Stimulated activated CD4-positive, alpha-beta T cell treated with anti-CD3 and anti-CD28 coated beads, Interleukin-12 subunit alpha, Interleukin-12 subunit beta, amount 100 ng/mL, for 24 hours (primary cell): ENCODE data around the gene LIPC.

Experiments
- DNase-seq, 2 experiments: peaks; one replicate each; pipeline ENCODE4 v3.0.0-alpha.2; 2020; ENCODE audit warnings: low read depth in 2 of 2

The LIPC gene

DNA sequence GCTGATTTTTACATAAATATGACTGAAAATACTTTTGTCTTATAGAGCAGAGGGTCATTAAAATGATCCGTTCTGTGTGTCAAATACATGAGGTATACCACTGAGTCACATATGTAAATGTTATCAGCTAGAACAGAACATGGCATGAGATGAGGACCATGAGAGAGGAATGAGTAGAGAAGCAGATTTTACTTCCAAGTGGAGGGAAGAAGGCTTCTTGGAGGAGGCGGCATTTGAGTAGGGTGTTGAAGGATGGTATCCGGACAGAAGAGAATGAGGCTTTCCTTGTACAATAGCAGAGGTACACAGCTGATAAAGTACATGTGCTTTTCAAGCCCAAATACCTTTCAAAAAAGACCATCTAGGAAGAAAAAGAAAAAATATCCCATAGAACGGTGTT lies 4.8 kb downstream of the LIPC start:
- no peak for DNase-seq

DNA sequence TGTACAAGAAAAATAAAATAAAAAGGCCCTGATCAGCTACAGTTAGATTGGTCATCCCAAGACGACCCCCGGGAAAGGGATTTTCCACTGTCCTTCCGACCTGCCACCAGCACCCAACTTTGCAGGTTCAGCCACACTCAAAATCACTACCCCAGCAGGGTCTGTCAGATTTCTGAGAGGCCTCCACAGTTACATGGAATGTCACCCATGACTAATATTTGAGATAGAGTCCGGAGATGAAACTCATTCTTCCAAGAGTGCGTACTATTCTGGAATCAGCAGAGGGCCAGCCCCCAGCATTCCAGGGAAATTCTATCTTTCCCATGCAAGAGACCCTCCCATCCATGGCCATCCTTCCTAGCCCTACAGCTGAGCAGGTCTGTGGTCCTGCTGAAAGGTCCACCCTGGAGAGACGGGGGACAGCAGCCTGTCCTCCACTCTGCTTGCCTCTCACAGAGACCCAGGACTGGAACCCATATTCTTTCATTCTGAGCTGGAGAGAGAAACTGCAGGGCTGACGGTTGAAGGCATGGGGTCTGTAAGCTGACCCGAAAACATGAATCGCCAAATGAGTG lies 5.8 kb downstream of the LIPC start:
- DNase-seq, result no peak

DNA sequence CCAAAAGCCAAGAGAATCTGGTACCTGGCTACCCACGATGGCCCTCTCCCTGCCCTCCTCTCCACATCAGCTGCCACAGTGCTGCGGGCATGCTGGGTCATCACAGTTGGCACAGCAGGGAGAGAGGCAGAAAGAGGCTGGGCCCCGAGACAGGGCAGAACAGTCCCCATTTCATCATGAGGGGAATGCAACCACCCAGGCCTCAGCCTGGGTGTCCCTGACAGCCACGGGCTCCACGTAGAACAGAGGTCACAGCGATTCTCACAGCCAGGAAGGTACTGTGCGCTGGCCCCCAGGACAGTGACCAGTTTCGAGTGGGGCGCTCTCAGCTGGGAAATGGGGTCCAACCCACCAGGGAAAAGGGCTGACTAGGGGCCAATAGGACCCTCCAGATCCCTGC lies 6.3 kb downstream of the LIPC start:
- no peak for DNase-seq

DNA sequence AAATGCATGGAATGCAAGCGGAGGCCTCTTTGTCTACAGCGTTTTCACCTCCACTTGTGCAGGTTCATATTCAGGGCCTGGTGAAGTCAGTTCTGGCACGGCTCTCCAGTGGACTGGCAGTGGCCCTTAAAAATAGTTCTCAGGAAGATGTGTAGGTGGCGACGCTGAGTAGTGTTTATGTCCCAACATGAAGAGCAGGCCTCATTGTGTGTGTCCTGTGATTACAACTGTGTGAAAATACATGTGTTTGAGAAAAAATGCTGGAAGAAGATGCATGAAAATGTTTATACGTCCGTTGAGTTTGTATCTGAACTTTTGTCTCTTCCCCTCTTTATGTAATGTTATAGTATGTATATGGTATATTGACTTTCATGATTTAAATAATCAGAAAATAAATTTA lies 7.2 kb downstream of the LIPC start:
- no peak for DNase-seq

DNA sequence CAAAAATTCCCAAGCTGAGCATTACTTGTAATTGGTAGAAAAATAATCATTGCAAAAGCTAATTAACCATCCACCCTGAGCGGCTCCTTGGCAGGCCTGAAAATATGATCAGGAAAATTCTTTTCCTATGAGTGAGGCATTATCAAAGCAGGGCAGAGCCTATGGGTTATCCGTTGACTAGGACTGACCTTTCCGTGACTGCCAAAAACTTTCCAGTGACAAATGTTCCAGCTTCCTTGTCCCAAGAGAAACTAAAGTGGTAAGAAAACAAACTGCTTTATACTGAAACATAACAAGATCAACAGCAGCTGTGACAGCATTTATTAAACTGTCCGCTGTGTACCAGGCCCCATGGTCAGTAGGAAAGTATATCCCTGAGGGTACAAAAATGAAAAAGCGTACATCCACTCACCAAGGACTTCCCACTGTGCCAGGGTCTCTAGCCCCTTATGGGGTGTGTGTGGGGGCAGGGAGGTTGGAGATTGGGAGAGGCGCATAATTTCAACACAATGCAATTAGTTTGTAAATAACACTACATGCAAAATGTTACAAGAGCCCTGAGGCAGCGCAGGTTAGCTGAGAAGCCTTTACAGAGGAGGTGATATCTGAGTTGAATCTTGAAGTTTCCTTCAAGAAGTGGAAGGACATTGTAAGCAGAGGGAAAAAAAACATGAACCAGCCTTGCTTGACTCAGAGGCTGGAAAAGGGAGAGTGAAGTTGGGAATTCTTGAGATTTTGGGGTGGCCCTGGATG lies 8.5 kb downstream of the LIPC start:
- no peak for DNase-seq

DNA sequence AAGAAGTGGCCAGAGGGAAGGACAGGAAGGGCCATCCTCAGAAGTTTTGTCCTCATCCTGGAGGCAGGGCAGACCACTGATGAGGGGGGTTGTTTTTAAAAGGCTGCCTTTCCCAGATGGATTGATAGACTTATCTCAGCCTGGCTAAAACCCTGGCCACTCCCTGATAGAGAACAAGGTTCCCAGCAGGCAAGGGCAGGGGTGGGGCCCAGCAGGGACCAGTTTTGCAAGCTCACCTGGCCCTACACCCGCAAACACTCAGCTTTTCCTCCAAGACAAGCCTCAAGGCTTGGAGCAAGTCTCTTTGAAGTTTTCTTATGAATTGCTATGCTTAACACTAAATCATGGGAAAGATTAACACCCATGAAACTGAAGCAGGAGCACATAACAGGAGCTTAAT lies 9.1 kb downstream of the LIPC start:
- no peak for DNase-seq

DNA sequence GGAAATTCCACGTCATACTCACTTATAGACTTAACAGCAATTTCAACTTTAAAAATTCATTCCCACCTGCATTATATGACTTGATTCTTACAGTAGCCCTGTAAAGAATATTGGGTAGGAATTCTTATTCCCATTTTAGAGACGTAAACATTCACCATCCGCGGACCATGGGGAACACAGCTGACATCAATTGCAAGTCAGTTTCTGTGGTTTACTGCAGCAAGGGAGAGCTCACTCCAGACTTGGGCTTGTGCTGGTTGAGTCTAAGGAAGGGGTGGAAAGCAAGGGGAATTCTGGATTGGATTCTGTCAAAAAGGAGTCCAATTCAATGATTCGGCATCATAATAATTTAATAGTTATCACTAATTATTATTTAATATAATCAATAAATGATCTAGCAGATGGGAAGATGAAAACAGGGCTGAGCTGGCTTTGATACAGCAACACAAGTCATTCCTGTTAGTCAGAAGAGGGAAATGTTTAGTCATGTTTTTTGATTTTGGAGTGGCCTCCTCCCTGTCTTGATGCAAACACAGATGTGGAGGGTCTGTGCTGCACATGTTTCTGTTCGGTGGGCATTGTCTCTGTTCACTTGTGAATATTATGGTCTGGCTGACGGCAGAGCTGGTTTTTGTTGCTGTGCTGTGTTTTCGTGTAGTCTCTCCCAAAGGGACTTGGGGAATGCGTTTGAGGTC lies 9.7 kb downstream of the LIPC start:
- DNase-seq, result no peak

DNA sequence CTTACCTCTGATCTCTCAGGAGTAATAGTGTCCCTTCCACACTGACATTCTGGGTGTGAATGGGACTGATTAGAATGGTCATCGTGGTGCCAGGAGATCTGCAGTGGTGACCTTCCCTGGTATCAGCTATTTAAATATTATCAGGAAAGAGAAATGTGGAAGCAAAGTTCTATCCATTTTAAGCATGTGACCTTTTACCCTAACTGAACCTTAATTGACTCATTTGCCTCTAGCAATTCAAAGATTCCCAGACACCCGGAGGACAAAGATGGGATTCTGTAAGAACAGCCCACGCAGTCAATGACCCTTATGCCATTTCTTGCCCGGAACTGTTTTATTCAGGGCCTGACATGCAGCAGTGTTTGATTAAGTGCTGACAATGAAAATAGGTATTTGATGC lies 10.3 kb downstream of the LIPC start:
- DNase-seq, result no peak

DNA sequence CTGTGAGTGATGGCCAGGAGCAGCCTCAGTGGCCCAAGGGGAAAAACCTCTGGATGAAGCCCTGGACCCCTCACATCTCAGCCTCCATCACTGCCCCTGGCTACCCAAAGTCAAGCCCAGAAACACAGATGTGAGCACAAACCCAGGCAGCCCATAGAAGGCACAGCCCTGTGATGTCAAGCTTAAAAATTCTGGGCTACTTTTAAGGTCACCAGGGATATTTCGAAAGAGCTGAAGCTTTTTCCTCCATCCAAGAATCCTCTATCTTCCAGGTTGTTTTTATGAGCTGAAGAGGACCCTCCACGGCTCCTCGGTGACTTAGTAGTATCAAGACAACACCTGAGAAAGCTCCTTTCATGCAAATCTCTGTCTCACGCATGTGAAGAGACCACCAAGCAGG lies 11.5 kb downstream of the LIPC start:
- DNase-seq, result no peak

DNA sequence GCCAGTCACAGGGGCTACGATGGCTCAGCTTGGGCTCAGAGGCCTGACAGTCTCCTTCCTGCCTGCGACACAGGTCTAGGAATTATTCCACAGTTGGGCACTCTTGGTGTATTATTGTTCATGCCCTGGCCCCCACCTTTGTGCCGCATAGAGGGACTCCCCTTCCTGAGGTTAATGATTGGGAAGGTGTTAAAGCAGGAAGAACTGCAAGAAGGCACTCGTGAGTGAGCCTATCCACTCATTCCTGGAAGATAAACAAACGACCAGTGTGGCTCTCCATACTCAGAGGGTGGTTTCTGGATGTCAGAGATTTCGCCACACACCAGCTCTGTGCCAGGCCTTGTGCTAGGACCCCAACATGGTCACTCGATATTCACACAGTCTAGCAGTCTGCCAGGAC lies 12.3 kb downstream of the LIPC start:
- no peak for DNase-seq

DNA sequence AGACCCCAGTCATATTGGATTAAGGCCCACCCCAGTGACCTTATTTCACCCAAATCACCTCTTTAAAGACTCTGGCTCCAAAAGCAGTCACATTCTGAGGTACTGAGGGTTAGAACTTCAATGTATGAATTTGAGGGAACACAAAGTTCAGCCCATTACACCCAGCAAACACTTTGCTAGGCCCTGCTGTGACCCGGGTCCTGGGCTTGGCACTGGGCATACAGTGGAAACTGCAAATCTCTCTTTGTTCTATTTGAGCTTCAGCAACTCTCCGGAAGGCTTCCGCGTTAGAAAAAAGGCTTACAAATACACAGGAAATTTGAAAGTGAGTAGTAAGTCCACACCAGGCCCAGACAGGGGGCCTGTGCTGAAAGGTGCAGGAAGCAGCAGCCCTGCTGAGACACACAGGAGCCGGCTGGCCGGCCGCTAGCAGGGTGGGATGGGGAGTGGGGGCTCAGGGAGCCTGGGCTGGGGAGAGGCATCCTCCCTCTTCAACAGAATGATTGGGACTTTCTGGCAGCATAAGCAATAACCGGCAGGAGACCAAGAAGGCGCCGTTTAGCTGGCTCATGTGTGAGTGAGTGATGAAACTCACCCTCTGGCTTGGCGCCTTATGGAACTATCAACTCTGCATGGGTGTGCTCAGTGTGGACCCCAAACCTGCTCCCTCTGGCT lies 13.0 kb downstream of the LIPC start:
- DNase-seq, result no peak

DNA sequence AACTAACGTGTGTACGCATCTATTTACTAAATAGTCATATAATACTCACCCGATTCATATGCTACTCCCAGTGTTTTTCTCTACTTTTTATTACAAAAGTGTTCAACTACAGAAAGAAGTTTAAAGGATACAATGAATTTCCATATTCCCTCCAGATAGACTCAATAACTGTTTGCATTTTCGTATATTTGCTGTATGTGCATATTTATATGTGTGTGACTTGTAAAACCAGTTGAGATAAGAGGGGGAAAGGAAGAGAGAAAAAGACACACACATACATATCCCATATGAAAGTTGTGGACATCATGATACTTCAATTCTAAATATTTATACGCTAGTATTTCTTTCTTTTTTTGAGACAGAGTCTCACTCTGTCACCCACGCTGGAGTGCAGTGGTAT lies 14.1 kb downstream of the LIPC start:
- DNase-seq, result no peak

DNA sequence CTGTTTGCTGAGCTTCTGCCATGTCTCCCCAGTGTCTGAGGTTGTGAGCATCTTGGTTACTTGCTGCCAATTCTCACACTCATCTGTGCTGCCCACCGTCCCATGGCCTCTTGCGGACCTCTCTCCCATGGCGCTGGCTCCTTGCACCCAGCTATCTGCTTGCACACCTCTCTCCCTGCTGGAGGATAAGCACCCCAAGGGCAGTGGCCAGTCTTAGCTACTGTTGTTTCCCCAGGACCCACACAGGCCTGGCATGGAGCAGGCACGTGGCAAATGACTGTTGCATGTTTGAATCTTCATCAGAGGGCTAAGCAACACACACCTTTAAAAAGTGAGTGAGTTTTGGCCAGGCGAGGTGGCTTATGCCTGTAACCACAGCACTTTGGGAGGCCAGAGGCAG lies 14.7 kb downstream of the LIPC start:
- no peak for DNase-seq

DNA sequence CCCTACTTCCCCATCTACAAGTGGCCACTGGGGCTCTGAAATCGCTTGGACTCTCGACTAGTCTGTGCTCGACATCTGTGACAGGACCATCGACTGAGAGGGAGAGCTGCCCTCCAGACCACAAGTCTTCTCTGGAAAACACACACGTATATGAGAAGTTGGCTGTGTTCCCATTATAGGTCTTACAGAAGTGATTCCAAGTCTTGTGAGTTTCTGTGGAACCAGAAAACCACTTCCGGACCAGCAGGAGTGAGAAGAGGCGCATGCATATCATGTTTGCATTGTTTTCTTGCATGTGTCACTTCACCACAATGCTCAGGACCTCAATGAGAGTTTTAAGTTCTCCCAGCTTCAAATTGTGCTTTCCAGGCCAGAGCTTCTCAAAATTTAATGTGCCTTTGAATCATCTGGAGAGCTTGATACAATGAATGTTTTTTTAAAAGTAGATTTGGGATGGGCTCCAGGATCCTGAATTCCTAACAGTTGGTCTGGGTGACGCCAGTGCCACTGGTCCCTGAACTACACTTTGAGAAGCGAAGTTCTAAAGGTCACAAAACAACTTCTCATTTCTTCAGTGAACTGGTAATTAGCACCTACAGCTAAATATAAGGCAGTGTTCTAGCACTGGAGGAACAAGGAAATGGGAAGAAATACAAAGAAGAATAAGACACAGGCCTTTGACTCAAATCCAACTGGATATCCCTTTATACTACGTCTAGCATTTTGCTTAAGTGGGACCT lies 15.7 kb downstream of the LIPC start:
- DNase-seq, result no peak

DNA sequence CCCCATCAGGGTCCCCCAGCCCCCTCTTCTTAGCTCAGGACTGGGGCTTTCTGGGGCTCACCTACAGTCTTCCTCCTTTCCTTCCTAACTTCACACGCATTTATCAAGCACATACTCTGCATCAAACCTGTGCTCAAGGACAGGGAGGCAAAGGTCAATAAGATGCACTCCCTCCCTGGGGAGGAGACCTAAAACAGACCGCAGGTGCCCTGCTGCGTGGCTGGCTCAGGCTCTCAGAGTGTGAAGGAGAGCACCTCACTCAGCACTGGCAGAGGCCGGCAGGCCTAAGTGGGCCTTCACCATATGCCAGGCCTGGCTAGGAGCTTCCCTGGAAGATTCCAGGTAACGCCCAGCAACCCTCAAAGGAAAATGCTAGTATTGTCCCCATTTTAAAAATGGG lies 16.5 kb downstream of the LIPC start:
- no peak for DNase-seq

DNA sequence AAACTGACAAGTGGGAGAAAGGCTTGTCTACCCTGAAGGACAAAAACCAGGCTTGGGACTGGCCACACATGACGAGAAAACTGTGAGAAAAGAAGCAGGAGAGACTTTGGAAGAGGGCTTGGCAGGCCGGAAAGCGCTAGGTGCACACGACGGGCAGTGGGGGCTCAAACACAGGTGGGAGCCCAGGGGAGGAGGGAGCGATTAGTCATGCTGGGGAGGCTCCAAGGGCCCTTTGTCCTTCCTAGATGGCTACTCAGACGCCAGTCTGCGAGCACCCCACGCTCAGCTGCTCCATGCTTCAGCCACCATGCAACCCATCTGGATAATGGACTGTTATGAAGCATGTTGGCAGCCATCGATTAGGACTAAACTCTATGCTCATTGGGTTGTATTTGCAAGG lies 17.1 kb downstream of the LIPC start:
- DNase-seq, result no peak

DNA sequence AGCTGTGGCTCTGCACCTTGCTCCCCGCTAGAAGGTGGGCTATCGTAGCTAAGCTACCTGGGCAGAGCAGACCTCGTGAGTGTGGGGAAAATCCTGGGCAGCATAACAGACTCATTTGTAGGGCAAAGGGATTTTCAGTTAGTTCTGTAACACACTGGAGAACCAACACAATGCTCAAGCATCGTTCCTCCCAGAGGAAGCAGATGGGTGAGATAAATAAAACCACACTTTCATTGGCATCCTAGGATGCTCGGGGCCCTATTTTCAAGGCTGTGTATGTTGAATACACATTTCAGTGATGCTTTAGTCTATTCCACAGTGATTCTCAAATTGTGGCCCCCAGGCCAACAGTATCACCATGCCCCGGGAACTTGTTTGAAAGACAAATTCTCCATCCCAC lies 20.0 kb downstream of the LIPC start:
- no peak for DNase-seq

DNA sequence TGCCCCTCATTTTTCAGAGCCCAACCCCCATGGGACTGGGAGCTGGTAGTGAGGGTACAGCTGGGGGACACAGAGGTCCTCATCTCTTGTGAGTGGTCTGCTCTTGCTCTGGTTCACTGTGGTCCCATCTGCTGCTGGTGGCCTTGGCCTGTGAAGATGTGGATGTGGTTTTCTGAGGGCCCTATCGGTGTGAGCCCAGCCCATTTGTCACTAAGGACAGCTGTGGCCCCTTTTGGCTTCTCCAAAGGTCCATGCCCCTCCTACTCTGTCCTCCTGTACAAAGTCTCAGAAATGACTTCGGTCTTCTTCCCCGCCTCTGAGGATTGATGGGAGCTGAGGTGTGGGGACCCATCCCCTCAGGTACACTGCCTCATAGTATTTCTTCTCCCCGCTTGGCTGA lies 21.0 kb downstream of the LIPC start:
- DNase-seq, result no peak

DNA sequence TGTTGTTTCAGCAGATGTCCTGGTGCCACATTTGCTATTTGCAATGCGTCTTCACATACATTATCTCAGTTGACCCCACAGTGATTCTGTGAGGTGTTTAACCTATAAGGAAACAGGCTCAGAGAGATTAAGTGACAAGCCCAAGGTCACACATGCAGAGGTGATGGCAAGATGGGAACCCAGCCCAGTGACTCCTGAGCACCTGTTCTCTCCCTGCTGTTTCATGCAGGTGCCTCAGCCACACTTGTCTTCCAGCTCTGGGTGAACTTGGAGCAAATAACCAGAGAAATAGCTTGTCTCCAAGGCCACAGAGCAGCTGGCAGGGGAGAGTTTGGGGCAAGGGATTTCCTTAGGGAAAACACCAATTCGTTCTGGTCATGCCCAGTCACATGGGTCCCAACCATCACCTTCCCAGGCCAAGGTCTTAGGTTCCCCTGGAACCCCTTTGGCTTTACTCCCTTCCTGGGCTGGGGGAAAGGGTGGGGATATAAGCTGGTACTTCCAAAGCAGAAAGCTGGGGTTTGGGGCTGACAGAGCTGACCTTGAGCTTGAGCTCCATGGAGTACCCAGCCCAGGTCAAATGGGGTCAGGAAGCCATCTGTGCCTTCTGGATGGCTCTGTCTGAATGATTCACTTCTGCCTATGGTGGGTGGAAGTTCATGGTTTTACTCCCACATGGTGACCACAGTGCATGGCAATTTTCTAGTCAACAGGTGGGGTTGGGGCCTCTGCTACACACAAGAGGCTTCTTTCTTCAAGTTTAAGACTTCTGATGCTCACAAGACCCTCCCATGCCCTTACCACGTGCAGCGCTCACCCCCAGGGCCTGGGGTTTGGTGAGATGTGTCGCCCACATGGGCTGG lies 22.4 kb downstream of the LIPC start:
- peak in 1 of 2 experiments; percentile 45 for DNase-seq

DNA sequence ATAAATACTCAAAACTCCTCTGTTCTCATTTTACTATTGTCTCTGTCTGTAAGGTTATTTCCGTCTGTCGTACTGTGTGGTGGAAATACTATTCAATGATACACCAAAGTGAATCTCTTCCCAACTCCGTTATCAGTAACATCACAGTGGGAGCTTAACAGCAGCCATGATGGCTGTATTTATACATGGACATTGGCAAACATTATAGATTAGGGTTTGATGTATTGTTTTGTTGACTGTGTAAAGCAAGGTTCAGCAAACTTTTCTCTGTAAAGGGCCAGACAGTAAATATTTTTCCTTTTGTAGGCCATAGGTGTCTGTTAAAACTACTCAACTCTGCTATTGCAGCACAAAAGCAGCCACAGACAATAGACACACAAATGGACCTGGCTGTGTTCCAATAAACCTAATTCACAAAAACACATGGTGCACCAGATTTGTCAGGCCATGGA lies 23.2 kb downstream of the LIPC start:
- DNase-seq, result no peak

DNA sequence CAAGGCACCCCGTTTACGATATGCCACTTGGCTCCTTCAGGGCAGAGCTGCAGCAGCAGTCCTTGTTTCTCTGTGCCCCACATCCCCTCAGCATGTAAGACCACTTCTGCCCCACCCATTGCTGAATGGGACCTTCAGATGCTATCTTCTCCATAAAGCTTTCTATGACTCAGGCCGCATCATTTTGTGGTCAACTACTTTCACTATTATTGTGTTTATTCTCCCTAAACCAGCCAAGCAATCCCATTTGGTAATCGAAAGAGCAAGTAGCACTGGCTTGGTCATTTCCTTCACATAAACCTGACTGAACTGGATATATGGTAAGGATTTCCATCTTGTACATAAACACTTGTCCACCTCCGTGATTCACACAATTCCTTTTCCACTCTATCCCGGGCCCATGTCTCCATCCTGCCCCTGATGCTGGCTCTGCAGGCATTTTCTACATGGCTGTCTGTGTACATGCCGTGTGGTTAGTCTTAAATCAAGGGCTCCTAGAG lies 25.7 kb downstream of the LIPC start:
- DNase-seq, result peak in 1 of 2 experiments; percentile 23
